Calu3 (cell line): ENCODE measurements around the gene BTBD18. TPM values are rescaled to one million over a fixed set of nuclear protein-coding genes. Genes with fewer than 3 reads are reported as not detected.

ENCODE experiments used
- BruUV-seq: library from RNA; stranded (reverse); fragments of 400-500 nt; replicated peaks from 2 replicates; lab custom pipeline; 2021; lab: Mats Ljungman, UMichigan
- CTCF ChIA-PET: fragments of 300-600 bp; sonication (Branson Sonifier 250); formaldehyde crosslinking; loops from one replicate; lab custom pipeline; 2022; ENCODE audit warnings: antibody characterized with exemption; lab: Charles Lee
- DNase-seq: peaks from one replicate; pipeline ENCODE4 v3.0.0; 2022
- H3K27ac Mint-ChIP-seq: one replicate; pipeline ENCODE4 v1.8.0; 2022; ENCODE audit warnings: mixed read lengths; ENCODE audit not compliant: unreplicated experiment
- H3K27me3 Mint-ChIP-seq: one replicate; pipeline ENCODE4 v1.8.0; 2022; ENCODE audit warnings: mixed read lengths; ENCODE audit not compliant: unreplicated experiment
- H3K36me3 Mint-ChIP-seq: one replicate; pipeline ENCODE4 v1.8.0; 2022; ENCODE audit warnings: mild to moderate bottlenecking, moderate library complexity, mixed read lengths; ENCODE audit not compliant: insufficient read depth, unreplicated experiment
- H3K4me1 Mint-ChIP-seq: one replicate; pipeline ENCODE4 v1.8.0; 2022; ENCODE audit warnings: mild to moderate bottlenecking, low read depth, mixed read lengths; ENCODE audit not compliant: unreplicated experiment
- H3K4me3 Mint-ChIP-seq: one replicate; pipeline ENCODE4 v1.8.0; 2022; ENCODE audit warnings: mild to moderate bottlenecking, low read depth, moderate library complexity, mixed read lengths; ENCODE audit not compliant: unreplicated experiment
- H3K9me3 Mint-ChIP-seq: one replicate; pipeline ENCODE4 v1.8.0; 2022; ENCODE audit warnings: low read depth, mixed read lengths; ENCODE audit not compliant: unreplicated experiment
- intact Hi-C: fragments of 100-400 bp; cut with micrococcal nuclease; formaldehyde crosslinking; loops from one replicate; pipeline ENCODE4 v1.10.0; 2022; ENCODE audit not compliant: unreplicated experiment
- total RNA-seq: library from RNA; stranded (reverse); gene quantifications from 2 replicates; pipeline ENCODE4 v1.2.3, GENCODE V29; 2022
- TF ChIP-seq, protein P1 (sequence below): fragments of 200-600 bp; IDR thresholded peaks from one replicate; pipeline ENCODE4 v1.8.0; 2022; ENCODE audit warnings: antibody characterized with exemption; ENCODE audit not compliant: unreplicated experiment

Gene BTBD18
- total RNA-seq, 1 experiment from 2014 or later: not detected

- TF ChIP-seq, protein P1, sequence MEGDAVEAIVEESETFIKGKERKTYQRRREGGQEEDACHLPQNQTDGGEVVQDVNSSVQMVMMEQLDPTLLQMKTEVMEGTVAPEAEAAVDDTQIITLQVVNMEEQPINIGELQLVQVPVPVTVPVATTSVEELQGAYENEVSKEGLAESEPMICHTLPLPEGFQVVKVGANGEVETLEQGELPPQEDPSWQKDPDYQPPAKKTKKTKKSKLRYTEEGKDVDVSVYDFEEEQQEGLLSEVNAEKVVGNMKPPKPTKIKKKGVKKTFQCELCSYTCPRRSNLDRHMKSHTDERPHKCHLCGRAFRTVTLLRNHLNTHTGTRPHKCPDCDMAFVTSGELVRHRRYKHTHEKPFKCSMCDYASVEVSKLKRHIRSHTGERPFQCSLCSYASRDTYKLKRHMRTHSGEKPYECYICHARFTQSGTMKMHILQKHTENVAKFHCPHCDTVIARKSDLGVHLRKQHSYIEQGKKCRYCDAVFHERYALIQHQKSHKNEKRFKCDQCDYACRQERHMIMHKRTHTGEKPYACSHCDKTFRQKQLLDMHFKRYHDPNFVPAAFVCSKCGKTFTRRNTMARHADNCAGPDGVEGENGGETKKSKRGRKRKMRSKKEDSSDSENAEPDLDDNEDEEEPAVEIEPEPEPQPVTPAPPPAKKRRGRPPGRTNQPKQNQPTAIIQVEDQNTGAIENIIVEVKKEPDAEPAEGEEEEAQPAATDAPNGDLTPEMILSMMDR: no peak
- Mint-ChIP-seq H3K36me3 (peaks cover 75% of the 10 kb centered on the region), H3K4me1 (peaks cover 80% of the 10 kb centered on the region), H3K27me3 (no peaks in the 10 kb centered on the region), H3K9me3 (peaks cover 4% of the 10 kb centered on the region), H3K27ac (peak overlapping the region; percentile 57), H3K4me3 (peak overlapping the region; percentile 10)
- no peak for DNase-seq
- intact Hi-C loops: no loop called here
- no TSS peak for BruUV-seq
- CTCF ChIA-PET: interaction anchor here (1.1 to 1.7 kb wide), 2 partner anchors 10 to 13 kb away, joined by 7 to 9 read pairs; partner anchors contain the start of gene CTNND1
Observed at GRCh38 chr11:57771365-57771764, 19.7 kb upstream of the BTBD18 start.

GRCh38 chr11:57770793-57771192 is 19.2 kb upstream of the BTBD18 start:
- Mint-ChIP-seq H3K9me3 (peaks cover 4% of the 10 kb centered on the region), H3K27me3 (no peaks in the 10 kb centered on the region), H3K27ac (peak overlapping the region; percentile 57), H3K4me1 (peaks cover 78% of the 10 kb centered on the region), H3K4me3 (peak overlapping the region; percentile 10), H3K36me3 (peaks cover 75% of the 10 kb centered on the region)
- CTCF ChIA-PET: interaction anchor here (1.0 kb wide), 1 partner anchor 10 kb away, joined by 3 read pairs; no protein-coding TSS in a partner anchor
- TF ChIP-seq, protein P1: no peak
- intact Hi-C loops: no loop called here
- BruUV-seq: no TSS peak
- DNase-seq: no peak

DNA sequence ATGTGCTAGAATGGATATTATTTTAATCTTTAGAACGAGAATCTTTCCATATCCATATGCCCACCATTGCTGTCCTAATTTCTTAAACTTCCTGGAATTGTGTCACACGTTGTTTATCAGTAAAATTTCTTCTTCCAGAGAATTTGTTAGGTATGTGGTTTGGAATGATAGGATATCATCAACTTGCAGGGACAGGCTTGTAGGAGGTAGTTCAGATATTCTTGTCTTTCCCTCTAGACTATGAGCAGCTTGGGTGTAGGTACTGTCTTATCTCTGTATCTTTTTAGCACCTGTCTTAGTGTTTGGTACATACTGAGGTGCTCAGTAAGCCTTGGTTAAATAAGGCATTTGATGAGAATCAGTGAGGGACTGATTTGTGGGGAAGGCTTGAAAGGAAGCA is 13.4 kb upstream of the BTBD18 start:
- no TSS peak for BruUV-seq
- H3K9me3 Mint-ChIP-seq: no peaks in the 10 kb centered on the region
- TF ChIP-seq, protein P1: no peak
- H3K4me3 Mint-ChIP-seq: peak overlapping the region; percentile 88
- intact Hi-C loops: no loop called here
- H3K27ac Mint-ChIP-seq: peak overlapping the region; percentile 99
- DNase-seq: no peak
- peaks cover 81% of the 10 kb centered on the region for H3K36me3 Mint-ChIP-seq
- H3K27me3 Mint-ChIP-seq: no peaks in the 10 kb centered on the region
- peaks cover 51% of the 10 kb centered on the region for H3K4me1 Mint-ChIP-seq
- CTCF ChIA-PET: interaction anchor here (0.5 to 2.1 kb wide), 9 partner anchors 10 to 36 kb away, joined by 3 to 7 read pairs (median 4); no protein-coding TSS in a partner anchor

- Mint-ChIP-seq H3K4me1 (peaks cover 48% of the 10 kb centered on the region), H3K36me3 (peaks cover 80% of the 10 kb centered on the region), H3K4me3 (peak overlapping the region; percentile 88), H3K9me3 (no peaks in the 10 kb centered on the region), H3K27me3 (no peaks in the 10 kb centered on the region), H3K27ac (peak overlapping the region; percentile 99)
- TF ChIP-seq, protein P1: no peak
- DNase-seq: no peak
- CTCF ChIA-PET: interaction anchor here (0.5 to 2.1 kb wide), 8 partner anchors 10 to 36 kb away, joined by 3 to 7 read pairs (median 4); no protein-coding TSS in a partner anchor
- no TSS peak for BruUV-seq
- intact Hi-C loops: no loop called here
Observed at GRCh38 chr11:57764566-57764965, 12.9 kb upstream of the BTBD18 start.
